ENCODE data around the gene CHD5.

Gene CHD5

GRCh38 chr1:6117064-6117463 is 63.1 kb downstream of the CHD5 start:
- in situ Hi-C loops (cut with HindIII; ENCODE audit: low sequenced_read_pairs): no loop called here

GRCh38 chr1:6116137-6116536 is 64.0 kb downstream of the CHD5 start:
- in situ Hi-C loops (cut with HindIII; ENCODE audit: low sequenced_read_pairs): no loop called here

- in situ Hi-C loops (cut with HindIII; ENCODE audit: low sequenced_read_pairs): no loop called here
These were observed 66.4 kb downstream of the CHD5 start for GRCh38 chr1:6113745-6114144.

- in situ Hi-C loops (cut with HindIII; ENCODE audit: low sequenced_read_pairs): no loop called here
These were observed 67.0 kb downstream of the CHD5 start for GRCh38 chr1:6113116-6113515.

GRCh38 chr1:6112690-6113005 is 67.5 kb downstream of the CHD5 start:
- in situ Hi-C loops (cut with HindIII; ENCODE audit: low sequenced_read_pairs): no loop called here

- in situ Hi-C loops (cut with HindIII; ENCODE audit: low sequenced_read_pairs): no loop called here
These were observed 68.0 kb downstream of the CHD5 start for GRCh38 chr1:6111991-6112689.

- in situ Hi-C loops (cut with HindIII; ENCODE audit: low sequenced_read_pairs): no loop called here
These were observed 68.5 kb downstream of the CHD5 start for GRCh38 chr1:6111571-6111970.

GRCh38 chr1:6110326-6110725 is 69.8 kb downstream of the CHD5 start:
- in situ Hi-C loops (cut with HindIII; ENCODE audit: low sequenced_read_pairs): no loop called here

GRCh38 chr1:6109688-6110087 is 70.4 kb downstream of the CHD5 start:
- in situ Hi-C loops (cut with HindIII; ENCODE audit: low sequenced_read_pairs): no loop called here

- in situ Hi-C loops (cut with HindIII; ENCODE audit: low sequenced_read_pairs): no loop called here
These were observed 71.0 kb downstream of the CHD5 start for GRCh38 chr1:6108937-6109614.

GRCh38 chr1:6108476-6108875 is 71.6 kb downstream of the CHD5 start:
- in situ Hi-C loops (cut with HindIII; ENCODE audit: low sequenced_read_pairs): no loop called here

- in situ Hi-C loops (cut with HindIII; ENCODE audit: low sequenced_read_pairs): no loop called here
These were observed 72.4 kb downstream of the CHD5 start for GRCh38 chr1:6107409-6108356.

GRCh38 chr1:6106977-6107376 is 73.1 kb downstream of the CHD5 start:
- in situ Hi-C loops (cut with HindIII; ENCODE audit: low sequenced_read_pairs): no loop called here

- in situ Hi-C loops (cut with HindIII; ENCODE audit: low sequenced_read_pairs): no loop called here
These were observed 73.8 kb downstream of the CHD5 start for GRCh38 chr1:6106321-6106731.

GRCh38 chr1:6105763-6106162 is 74.4 kb downstream of the CHD5 start:
- in situ Hi-C loops (cut with HindIII; ENCODE audit: low sequenced_read_pairs): no loop called here

GRCh38 chr1:6105218-6105679 is 74.9 kb downstream of the CHD5 start:
- in situ Hi-C loops (cut with HindIII; ENCODE audit: low sequenced_read_pairs): no loop called here

- in situ Hi-C loops (cut with HindIII; ENCODE audit: low sequenced_read_pairs): no loop called here
These were observed 75.5 kb downstream of the CHD5 start for GRCh38 chr1:6104631-6105030.

- in situ Hi-C loops (cut with HindIII; ENCODE audit: low sequenced_read_pairs): no loop called here
These were observed 76.1 kb downstream of the CHD5 start for GRCh38 chr1:6103854-6104530.

GRCh38 chr1:6103111-6103853 is 76.8 kb downstream of the CHD5 start:
- in situ Hi-C loops (cut with HindIII; ENCODE audit: low sequenced_read_pairs): no loop called here

- in situ Hi-C loops (cut with HindIII; ENCODE audit: low sequenced_read_pairs): no loop called here
These were observed 77.6 kb downstream of the CHD5 start for GRCh38 chr1:6102532-6102845.

Data from DLD1 (cell line).